HCT116 (cell line): ENCODE data around the gene SCAMP1. TPM values are rescaled to one million over a fixed set of nuclear protein-coding genes. Genes with fewer than 3 reads are reported as not detected.

Experiments used
- ATAC-seq: fragments of 200-7000 bp; cut with Tn5 transposase; 2 replicates; pipeline ENCODE4 v1.9.1; 2020; ENCODE audit warnings: mild to moderate bottlenecking, moderate library complexity
- BruUV-seq: library from RNA; stranded (reverse); fragments of 400-500 nt; replicated peaks from 2 replicates; lab custom pipeline; 2021; lab: Mats Ljungman, UMichigan
- CTCF ChIA-PET: fragments of 300-600 bp; sonication (Branson Sonifier 250); formaldehyde crosslinking; loops from one replicate; lab custom pipeline; 2021; ENCODE audit warnings: antibody characterized with exemption; lab: Charles Lee
- POLR2A ChIA-PET: fragments of 300-600, 350-600 bp; sonication (Branson Sonifier 250); formaldehyde crosslinking; loops from one replicate; lab custom pipeline; 2021; ENCODE audit warnings: antibody characterized with exemption; lab: Charles Lee
- RAD21 ChIA-PET, 2 experiments: fragments of 300-600 bp; sonication (Branson Sonifier 250); formaldehyde crosslinking; loops; one replicate each; lab custom pipeline; 2023; ENCODE audit warnings: low total read pairs in 2 of 2; ENCODE audit not compliant: uncharacterized antibody in 2 of 2, unreplicated experiment in 2 of 2, low non-redundant PET in 1 of 2; lab: Charles Lee
- DNase-seq: peaks from one replicate; pipeline ENCODE4 v3.0.0-alpha.2; 2010; ENCODE audit warnings: low read depth, low spot score
- H2AFZ ChIP-seq: fragments of 200-600 bp; shearing (Covaris generic), sonication (generic); 2 replicates; pipeline ENCODE4 v1.6.1; 2017; ENCODE audit warnings: low read depth, mixed run types, mixed read lengths, antibody characterized with exemption, low read length; ENCODE audit not compliant: poor library complexity, severe bottlenecking
- H3K27ac ChIP-seq: 2 replicates; pipeline ENCODE4 v1.5.1; 2012; ENCODE audit warnings: low read depth, low read length
- H3K27me3 ChIP-seq: fragments of 200-600 bp; sonication (generic); 2 replicates; pipeline ENCODE4 v1.6.1; 2016; ENCODE audit warnings: mixed run types, low read length, mixed read lengths; ENCODE audit not compliant: insufficient read depth
- H3K36me3 ChIP-seq, 2 experiments: fragments of 200-500 bp in 1 of 2; fragments of 200-600 bp in 1 of 2; sonication (Bioruptor generic) in 1 of 2; sonication (generic) in 1 of 2; 2 replicates each; pipeline versions ENCODE4 v1.5.1 to v1.6.1; 2014 to 2016; ENCODE audit warnings: low read length in 2 of 2, inconsistent platforms in 1 of 2, mixed read lengths in 1 of 2, mixed run types in 1 of 2; ENCODE audit not compliant: insufficient read depth in 2 of 2, control insufficient read depth in 1 of 2
- H3K4me1 ChIP-seq, 2 experiments: fragments of 200-600 bp in 1 of 2; sonication (generic) in 1 of 2; 2 replicates each; pipeline versions ENCODE4 v1.5.1 to v1.6.1; 2012 to 2017; ENCODE audit warnings: low read length in 2 of 2, inconsistent platforms in 1 of 2, mild to moderate bottlenecking in 1 of 2, mixed read lengths in 1 of 2, mixed run types in 1 of 2, moderate library complexity in 1 of 2; ENCODE audit not compliant: insufficient read depth in 2 of 2, control insufficient read depth in 1 of 2
- H3K4me2 ChIP-seq: fragments of 200-600 bp; sonication (generic); 2 replicates; pipeline ENCODE4 v1.6.1; 2017; ENCODE audit warnings: mixed run types, low read length, mixed read lengths
- H3K4me3 ChIP-seq, 2 experiments: fragments of 200-600 bp in 1 of 2; sonication (generic) in 1 of 2; replicated peaks in 1 of 2; 2 replicates each; pipeline ENCODE4 v1.5.1; 2011 to 2016; ENCODE audit warnings: low read length in 2 of 2, control low read depth in 1 of 2, low read depth in 1 of 2, mild to moderate bottlenecking in 1 of 2, mixed read lengths in 1 of 2, mixed run types in 1 of 2
- H3K79me2 ChIP-seq: fragments of 200-600 bp; sonication (generic); 2 replicates; pipeline ENCODE4 v1.6.1; 2017; ENCODE audit warnings: mild to moderate bottlenecking, mixed run types, low read length, moderate library complexity, mixed read lengths; ENCODE audit not compliant: insufficient read depth
- H3K9ac ChIP-seq: fragments of 200-600 bp; sonication (generic); 2 replicates; pipeline ENCODE4 v1.6.1; 2016; ENCODE audit warnings: low read length, mixed read lengths
- H3K9me2 ChIP-seq: fragments of 200-600 bp; sonication (generic), shearing (Covaris generic); 2 replicates; pipeline ENCODE4 v1.6.1; 2017; ENCODE audit warnings: mixed run types, mild to moderate bottlenecking, moderate library complexity; ENCODE audit not compliant: insufficient read depth
- H3K9me3 ChIP-seq, 2 experiments: fragments of 200-500 bp in 1 of 2; fragments of 200-600 bp in 1 of 2; sonication (Bioruptor generic) in 1 of 2; sonication (generic) in 1 of 2; 2 replicates each; pipeline ENCODE4 v1.6.1; 2014 to 2017; ENCODE audit warnings: low read length in 2 of 2, mixed read lengths in 2 of 2, inconsistent platforms in 1 of 2, low read depth in 1 of 2, mild to moderate bottlenecking in 1 of 2, mixed run types in 1 of 2, moderate library complexity in 1 of 2; ENCODE audit not compliant: control insufficient read depth in 1 of 2, insufficient read depth in 1 of 2
- H4K20me1 ChIP-seq: fragments of 200-600 bp; sonication (generic), shearing (Covaris generic); 2 replicates; pipeline ENCODE4 v1.6.1; 2017; ENCODE audit warnings: mixed run types, mild to moderate bottlenecking, moderate library complexity; ENCODE audit not compliant: insufficient read depth
- ATF3 ChIP-seq: IDR thresholded peaks from 2 replicates; pipeline ENCODE4 v1.6.1; 2012
- CBX3 ChIP-seq: IDR thresholded peaks from 2 replicates; pipeline ENCODE4 v1.6.1; 2012; ENCODE audit warnings: low read depth
- CTCF ChIP-seq, 3 experiments: fragments of 200-600 bp in 1 of 3; sonication (generic) in 1 of 3; IDR thresholded peaks in 2 of 3; conservative IDR thresholded peaks in 1 of 3; 2 replicates each; pipeline ENCODE4 v1.5.1; 2012 to 2017; ENCODE audit warnings: low read depth in 2 of 3, low read length in 2 of 3, antibody characterized with exemption in 1 of 3, borderline replicate concordance in 1 of 3, control low read depth in 1 of 3, mild to moderate bottlenecking in 1 of 3, mixed read lengths in 1 of 3, mixed run types in 1 of 3, moderate library complexity in 1 of 3; ENCODE audit not compliant: insufficient read depth in 1 of 3
- EGR1 ChIP-seq: IDR thresholded peaks from 2 replicates; pipeline ENCODE4 v1.6.1; 2012; ENCODE audit warnings: low read depth
- EZH2 ChIP-seq: fragments of 200-600 bp; sonication (generic); IDR thresholded peaks from 2 replicates; pipeline ENCODE4 v1.6.1; 2017; ENCODE audit warnings: antibody characterized with exemption, mixed run types
- EZH2phosphoT487 ChIP-seq: fragments of 200-600 bp; IDR thresholded peaks from 2 replicates; pipeline ENCODE4 v1.6.1; 2018; ENCODE audit warnings: antibody characterized with exemption, borderline replicate concordance
- JUND ChIP-seq: IDR thresholded peaks from 2 replicates; pipeline ENCODE4 v1.6.1; 2012
- POLR2AphosphoS5 ChIP-seq: IDR thresholded peaks from 2 replicates; pipeline ENCODE4 v1.6.1; 2011; ENCODE audit warnings: mild to moderate bottlenecking, low read depth, low read length, moderate library complexity
- RAD21 ChIP-seq: IDR thresholded peaks from 2 replicates; pipeline ENCODE4 v1.6.1; 2012; ENCODE audit warnings: low read depth, mild to moderate bottlenecking
- SIN3A ChIP-seq: IDR thresholded peaks from 2 replicates; pipeline ENCODE4 v1.6.1; 2012; ENCODE audit warnings: low read depth
- SP1 ChIP-seq: IDR thresholded peaks from 2 replicates; pipeline ENCODE4 v1.6.1; 2012; ENCODE audit warnings: low read depth
- TCF7L2 ChIP-seq: IDR thresholded peaks from 2 replicates; pipeline ENCODE4 v1.7.0; 2011; ENCODE audit warnings: borderline replicate concordance, inconsistent platforms; ENCODE audit not compliant: insufficient read depth, insufficient read length; ENCODE audit errors: extremely low read depth
- ZBTB33 ChIP-seq: IDR thresholded peaks from 2 replicates; pipeline ENCODE4 v1.6.1; 2011; ENCODE audit warnings: mild to moderate bottlenecking, low read length, moderate library complexity; ENCODE audit not compliant: insufficient replicate concordance; ENCODE audit errors: extremely low read depth
- ZFX ChIP-seq: fragments of 450-650 bp; IDR thresholded peaks from 2 replicates; pipeline ENCODE4 v1.6.1; 2017
- intact Hi-C: fragments of 100-400 bp; cut with micrococcal nuclease; formaldehyde crosslinking; loops from 2 replicates; pipeline ENCODE4 v1.10.0; 2022
- total RNA-seq: library from RNA; stranded (reverse); gene quantifications from one replicate; pipeline ENCODE4 v1.2.1, GENCODE V29; 2021; ENCODE audit not compliant: unreplicated experiment
- TF ChIP-seq, protein P1 (sequence below): IDR thresholded peaks from 2 replicates; pipeline ENCODE4 v1.6.1; 2012
- TF ChIP-seq, protein P2 (sequence below): IDR thresholded peaks from 2 replicates; pipeline ENCODE4 v1.6.1; 2012; ENCODE audit warnings: low read depth

Gene SCAMP1
- total RNA-seq, 1 experiment from 2014 or later: 46.4 TPM

GRCh38 chr5:78500871-78501270, 140.5 kb downstream of the SCAMP1 start:
- Histone ChIP-seq H3K27ac (no peak overlapping the region), H3K36me3 (no peaks in the 10 kb centered on the region), H4K20me1 (no peaks in the 10 kb centered on the region), H2AFZ (no peak overlapping the region), H3K9ac (no peak overlapping the region), H3K4me3 (no peak overlapping the region), H3K79me2 (peaks cover 3% of the 10 kb centered on the region; the same call in 1 of the 2 replicates), H3K4me1 (peaks cover 14 to 20% of the 10 kb centered on the region in 2 experiments; a peak in 3 of 4 replicates), H3K27me3 (no peaks in the 10 kb centered on the region), H3K9me3 (no peaks in the 10 kb centered on the region), H3K9me2 (no peaks in the 10 kb centered on the region), H3K4me2 (no peak overlapping the region)
- TF ChIP-seq SIN3A: no peak
- TF ChIP-seq POLR2AphosphoS5: no peak
- no peak for TF ChIP-seq ATF3
- no peak for TF ChIP-seq TCF7L2
- TF ChIP-seq RAD21: no peak
- no peak for TF ChIP-seq EGR1
- no peak for TF ChIP-seq JUND
- TF ChIP-seq CTCF (IDR thresholded peaks at IDR 0.05 in 2 of 3, conservative IDR thresholded peaks at IDR 0.05 in 1 of 3; ENCODE audit: borderline replicate concordance in 1 of 3, insufficient read depth in 1 of 3, low read depth in 2 of 3, low read length in 2 of 3): no peak
- no peak for TF ChIP-seq CBX3
- TF ChIP-seq ZFX: no peak
- no peak for TF ChIP-seq EZH2
- no peak for TF ChIP-seq EZH2phosphoT487
- TF ChIP-seq, protein P1, sequence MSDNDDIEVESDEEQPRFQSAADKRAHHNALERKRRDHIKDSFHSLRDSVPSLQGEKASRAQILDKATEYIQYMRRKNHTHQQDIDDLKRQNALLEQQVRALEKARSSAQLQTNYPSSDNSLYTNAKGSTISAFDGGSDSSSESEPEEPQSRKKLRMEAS: no peak
- TF ChIP-seq SP1: no peak
- TF ChIP-seq, protein P2, sequence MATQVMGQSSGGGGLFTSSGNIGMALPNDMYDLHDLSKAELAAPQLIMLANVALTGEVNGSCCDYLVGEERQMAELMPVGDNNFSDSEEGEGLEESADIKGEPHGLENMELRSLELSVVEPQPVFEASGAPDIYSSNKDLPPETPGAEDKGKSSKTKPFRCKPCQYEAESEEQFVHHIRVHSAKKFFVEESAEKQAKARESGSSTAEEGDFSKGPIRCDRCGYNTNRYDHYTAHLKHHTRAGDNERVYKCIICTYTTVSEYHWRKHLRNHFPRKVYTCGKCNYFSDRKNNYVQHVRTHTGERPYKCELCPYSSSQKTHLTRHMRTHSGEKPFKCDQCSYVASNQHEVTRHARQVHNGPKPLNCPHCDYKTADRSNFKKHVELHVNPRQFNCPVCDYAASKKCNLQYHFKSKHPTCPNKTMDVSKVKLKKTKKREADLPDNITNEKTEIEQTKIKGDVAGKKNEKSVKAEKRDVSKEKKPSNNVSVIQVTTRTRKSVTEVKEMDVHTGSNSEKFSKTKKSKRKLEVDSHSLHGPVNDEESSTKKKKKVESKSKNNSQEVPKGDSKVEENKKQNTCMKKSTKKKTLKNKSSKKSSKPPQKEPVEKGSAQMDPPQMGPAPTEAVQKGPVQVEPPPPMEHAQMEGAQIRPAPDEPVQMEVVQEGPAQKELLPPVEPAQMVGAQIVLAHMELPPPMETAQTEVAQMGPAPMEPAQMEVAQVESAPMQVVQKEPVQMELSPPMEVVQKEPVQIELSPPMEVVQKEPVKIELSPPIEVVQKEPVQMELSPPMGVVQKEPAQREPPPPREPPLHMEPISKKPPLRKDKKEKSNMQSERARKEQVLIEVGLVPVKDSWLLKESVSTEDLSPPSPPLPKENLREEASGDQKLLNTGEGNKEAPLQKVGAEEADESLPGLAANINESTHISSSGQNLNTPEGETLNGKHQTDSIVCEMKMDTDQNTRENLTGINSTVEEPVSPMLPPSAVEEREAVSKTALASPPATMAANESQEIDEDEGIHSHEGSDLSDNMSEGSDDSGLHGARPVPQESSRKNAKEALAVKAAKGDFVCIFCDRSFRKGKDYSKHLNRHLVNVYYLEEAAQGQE: no peak
- no peak for TF ChIP-seq ZBTB33
- ChIA-PET POLR2A (no interaction called here), RAD21 (no interaction called here), CTCF (no interaction called here)
- DNase-seq (no peak), ATAC-seq (no peak)
- no TSS peak for BruUV-seq
- intact Hi-C loops: no loop called here
